ENCODE results near the gene PDF. TPM values are rescaled to one million over a fixed set of nuclear protein-coding genes. Genes with fewer than 3 reads are reported as not detected.

The PDF gene
- total and polyA plus RNA-seq, 2 of the 13 experiments (the other 11 are each of a cell fraction or from before 2014, with no cell fraction given) = 12.4 to 48.8 TPM

DNA sequence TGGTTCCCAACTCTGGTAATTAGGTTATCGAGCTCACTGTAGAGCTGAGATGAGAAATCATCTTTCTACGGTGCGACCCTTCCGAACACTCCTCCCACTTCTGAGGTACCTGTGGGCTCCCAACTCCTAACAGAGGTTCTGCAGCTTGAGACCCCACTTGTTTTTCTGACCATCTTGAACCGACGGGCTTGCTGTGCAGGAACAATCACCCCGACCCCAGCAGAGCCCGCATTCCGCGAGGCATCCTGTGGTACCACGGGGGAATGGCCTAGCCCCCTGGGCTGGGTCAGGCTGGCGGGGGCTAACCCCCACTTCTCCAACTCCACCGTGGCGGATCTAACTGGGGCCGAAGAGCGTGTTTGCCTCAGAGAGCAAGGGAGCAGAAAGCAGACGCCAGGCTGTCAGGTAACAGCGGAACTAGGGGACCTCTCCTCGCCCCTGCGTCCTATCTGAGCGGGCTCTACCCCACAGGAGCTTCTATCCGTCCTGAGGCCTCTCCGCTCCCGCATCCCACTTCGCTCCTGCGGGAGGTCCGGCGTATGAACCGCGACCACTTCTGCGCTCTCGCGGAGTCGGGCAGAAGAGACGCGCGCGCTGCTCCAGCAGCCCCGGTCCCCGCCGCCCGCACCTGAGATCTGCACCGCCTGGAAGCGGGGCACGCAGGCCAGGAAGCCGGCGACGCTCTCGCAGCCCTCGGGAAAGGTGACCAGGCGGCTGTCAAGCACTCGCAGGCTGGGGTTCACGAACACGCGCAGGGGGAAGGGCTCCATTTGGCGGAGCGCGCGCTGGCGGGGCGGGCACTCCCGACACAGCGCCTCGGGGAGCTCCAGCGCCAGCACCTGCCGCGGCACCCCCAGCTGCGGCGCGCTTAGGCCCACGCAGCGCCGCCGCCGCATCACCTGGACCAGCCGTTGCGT lies 761 bp downstream of the PDF start (continued):
- TF ChIP-seq, protein P1, sequence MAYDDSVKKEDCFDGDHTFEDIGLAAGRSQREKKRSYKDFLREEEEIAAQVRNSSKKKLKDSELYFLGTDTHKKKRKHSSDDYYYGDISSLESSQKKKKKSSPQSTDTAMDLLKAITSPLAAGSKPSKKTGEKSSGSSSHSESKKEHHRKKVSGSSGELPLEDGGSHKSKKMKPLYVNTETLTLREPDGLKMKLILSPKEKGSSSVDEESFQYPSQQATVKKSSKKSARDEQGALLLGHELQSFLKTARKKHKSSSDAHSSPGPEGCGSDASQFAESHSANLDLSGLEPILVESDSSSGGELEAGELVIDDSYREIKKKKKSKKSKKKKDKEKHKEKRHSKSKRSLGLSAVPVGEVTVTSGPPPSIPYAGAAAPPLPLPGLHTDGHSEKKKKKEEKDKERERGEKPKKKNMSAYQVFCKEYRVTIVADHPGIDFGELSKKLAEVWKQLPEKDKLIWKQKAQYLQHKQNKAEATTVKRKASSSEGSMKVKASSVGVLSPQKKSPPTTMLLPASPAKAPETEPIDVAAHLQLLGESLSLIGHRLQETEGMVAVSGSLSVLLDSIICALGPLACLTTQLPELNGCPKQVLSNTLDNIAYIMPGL (CRISPR knock-in tag; IDR thresholded peaks at IDR 0.05; ENCODE audit: borderline replicate concordance in 1 of 2, low read depth in 1 of 2) = 0 out of 4 replicates have a peak, but pooled peaks of 1 of the 2 experiments have one; percentile 20
- TF ChIP-seq ZNF850 (CRISPR knock-in tag; conservative IDR thresholded peaks at IDR 0.05) (peak; percentile 75; the same call in 1 of the 2 replicates), ZMAT3 (CRISPR knock-in tag; conservative IDR thresholded peaks at IDR 0.05) (no peak), ZNF572 (CRISPR knock-in tag; IDR thresholded peaks at IDR 0.05) (peak; percentile 92; the same call in 1 of the 2 replicates), ZNF318 (CRISPR knock-in tag; IDR thresholded peaks at IDR 0.05) (0 out of 2 replicates have a peak, but pooled peaks have one; percentile 20), DDIT3 (CRISPR knock-in tag; IDR thresholded peaks at IDR 0.05) (no peak), RBM22 (optimal IDR thresholded peaks at IDR 0.05; ENCODE audit: low read length) (peak; percentile 21), TGIF2 (CRISPR knock-in tag; IDR thresholded peaks at IDR 0.05) (peak; percentile 79; the same call in 1 of the 2 replicates), ZNF709 (CRISPR knock-in tag; IDR thresholded peaks at IDR 0.05) (no peak; the same call in 1 of the 2 replicates)
- TF ChIP-seq, protein P2, sequence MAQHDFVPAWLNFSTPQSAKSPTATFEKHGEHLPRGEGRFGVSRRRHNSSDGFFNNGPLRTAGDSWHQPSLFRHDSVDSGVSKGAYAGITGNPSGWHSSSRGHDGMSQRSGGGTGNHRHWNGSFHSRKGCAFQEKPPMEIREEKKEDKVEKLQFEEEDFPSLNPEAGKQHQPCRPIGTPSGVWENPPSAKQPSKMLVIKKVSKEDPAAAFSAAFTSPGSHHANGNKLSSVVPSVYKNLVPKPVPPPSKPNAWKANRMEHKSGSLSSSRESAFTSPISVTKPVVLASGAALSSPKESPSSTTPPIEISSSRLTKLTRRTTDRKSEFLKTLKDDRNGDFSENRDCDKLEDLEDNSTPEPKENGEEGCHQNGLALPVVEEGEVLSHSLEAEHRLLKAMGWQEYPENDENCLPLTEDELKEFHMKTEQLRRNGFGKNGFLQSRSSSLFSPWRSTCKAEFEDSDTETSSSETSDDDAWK (CRISPR knock-in tag; IDR thresholded peaks at IDR 0.05) = no peak
- TF ChIP-seq, protein P3, sequence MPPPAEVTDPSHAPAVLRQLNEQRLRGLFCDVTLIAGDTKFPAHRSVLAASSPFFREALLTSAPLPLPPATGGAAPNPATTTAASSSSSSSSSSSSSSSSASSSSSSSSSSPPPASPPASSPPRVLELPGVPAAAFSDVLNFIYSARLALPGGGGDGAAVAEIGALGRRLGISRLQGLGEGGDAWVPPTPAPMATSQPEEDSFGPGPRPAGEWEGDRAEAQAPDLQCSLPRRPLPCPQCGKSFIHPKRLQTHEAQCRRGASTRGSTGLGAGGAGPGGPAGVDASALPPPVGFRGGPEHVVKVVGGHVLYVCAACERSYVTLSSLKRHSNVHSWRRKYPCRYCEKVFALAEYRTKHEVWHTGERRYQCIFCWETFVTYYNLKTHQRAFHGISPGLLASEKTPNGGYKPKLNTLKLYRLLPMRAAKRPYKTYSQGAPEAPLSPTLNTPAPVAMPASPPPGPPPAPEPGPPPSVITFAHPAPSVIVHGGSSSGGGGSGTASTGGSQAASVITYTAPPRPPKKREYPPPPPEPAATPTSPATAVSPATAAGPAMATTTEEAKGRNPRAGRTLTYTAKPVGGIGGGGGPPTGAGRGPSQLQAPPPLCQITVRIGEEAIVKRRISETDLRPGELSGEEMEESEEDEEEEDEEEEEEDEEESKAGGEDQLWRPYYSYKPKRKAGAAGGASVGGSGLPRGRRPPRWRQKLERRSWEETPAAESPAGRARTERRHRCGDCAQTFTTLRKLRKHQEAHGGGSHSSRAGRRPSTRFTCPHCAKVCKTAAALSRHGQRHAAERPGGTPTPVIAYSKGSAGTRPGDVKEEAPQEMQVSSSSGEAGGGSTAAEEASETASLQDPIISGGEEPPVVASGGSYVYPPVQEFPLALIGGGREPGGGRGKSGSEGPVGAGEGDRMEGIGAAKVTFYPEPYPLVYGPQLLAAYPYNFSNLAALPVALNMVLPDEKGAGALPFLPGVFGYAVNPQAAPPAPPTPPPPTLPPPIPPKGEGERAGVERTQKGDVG (CRISPR knock-in tag; IDR thresholded peaks at IDR 0.05; ENCODE audit: borderline replicate concordance) = no peak
